PFSK-1 (cell line): ENCODE results near the gene ATF1.

Experiments
- FOXP2 ChIP-seq: optimal IDR thresholded peaks from 2 replicates; pipeline ENCODE3; 2011; ENCODE audit warnings: borderline replicate concordance, control low read depth, inconsistent platforms; ENCODE audit not compliant: insufficient read depth; ENCODE audit errors: extremely low read length, extremely low read depth
- POLR2AphosphoS5 ChIP-seq: IDR thresholded peaks from 2 replicates; pipeline ENCODE4 v1.6.1; 2012; ENCODE audit warnings: low read depth, mild to moderate bottlenecking, control low read depth, low read length, moderate library complexity
- REST ChIP-seq, 2 experiments: IDR thresholded peaks; 2 replicates each; pipeline versions ENCODE4 v1.6.1 to v1.8.0; 2011 to 2012; ENCODE audit warnings: low read depth in 2 of 2, low read length in 2 of 2, control low read depth in 1 of 2, inconsistent platforms in 1 of 2, mild to moderate bottlenecking in 1 of 2, moderate library complexity in 1 of 2; ENCODE audit not compliant: insufficient read depth in 1 of 2
- SIN3A ChIP-seq: IDR thresholded peaks from 2 replicates; pipeline ENCODE4 v1.6.1; 2012; ENCODE audit warnings: mild to moderate bottlenecking, low read length, moderate library complexity, borderline replicate concordance; ENCODE audit not compliant: insufficient read depth
- TAF1 ChIP-seq: IDR thresholded peaks from 2 replicates; pipeline ENCODE4 v1.6.1; 2012; ENCODE audit warnings: low read length, control low read depth, borderline replicate concordance; ENCODE audit not compliant: insufficient read depth

The ATF1 gene

GRCh38 chr12:50828121-50828520 lies 64.2 kb downstream of the ATF1 start:
- TF ChIP-seq POLR2AphosphoS5: no peak
- TF ChIP-seq FOXP2: no peak
- TF ChIP-seq TAF1: no peak
- no peak for TF ChIP-seq REST (IDR thresholded peaks at IDR 0.05; ENCODE audit: insufficient read depth in 1 of 2, low read depth in 2 of 2, low read length in 2 of 2)
- no peak for TF ChIP-seq SIN3A

- TF ChIP-seq POLR2AphosphoS5 (no peak), REST (IDR thresholded peaks at IDR 0.05; ENCODE audit: insufficient read depth in 1 of 2, low read depth in 2 of 2, low read length in 2 of 2) (no peak), SIN3A (no peak), FOXP2 (no peak), TAF1 (no peak)
Measured at GRCh38 chr12:50828886-50829285, 65.0 kb downstream of the ATF1 start.

GRCh38 chr12:50839042-50839441 lies 75.1 kb downstream of the ATF1 start:
- TF ChIP-seq TAF1 (no peak), SIN3A (no peak), POLR2AphosphoS5 (no peak), FOXP2 (no peak), REST (IDR thresholded peaks at IDR 0.05; ENCODE audit: insufficient read depth in 1 of 2, low read depth in 2 of 2, low read length in 2 of 2) (no peak)

GRCh38 chr12:50840809-50841487 lies 77.0 kb downstream of the ATF1 start:
- TF ChIP-seq SIN3A (no peak), TAF1 (no peak), FOXP2 (no peak), POLR2AphosphoS5 (no peak), REST (IDR thresholded peaks at IDR 0.05; ENCODE audit: insufficient read depth in 1 of 2, low read depth in 2 of 2, low read length in 2 of 2) (no peak)
